ENCODE results near the gene PDZD2.

- TF ChIP-seq CTCF (conservative IDR thresholded peaks at IDR 0.05; ENCODE audit: low read depth, low read length) (no peak), EZH2 (IDR thresholded peaks at IDR 0.05; ENCODE audit: borderline replicate concordance, low read depth, low read length, poor library complexity, severe bottlenecking) (no peak)
Measured at GRCh38 chr5:31674371-31674951, 35.5 kb downstream of the PDZD2 start.
